GM19372 (cell line): ENCODE measurements around the gene AKAP13.

Source experiments
- ATAC-seq: cut with Tn5 transposase; IDR thresholded peaks from one replicate; pipeline ENCODE4 v1.9.1; 2021; ENCODE audit warnings: mild to moderate bottlenecking, low read depth, moderate library complexity; ENCODE audit not compliant: unreplicated experiment

AKAP13 gene

DNA sequence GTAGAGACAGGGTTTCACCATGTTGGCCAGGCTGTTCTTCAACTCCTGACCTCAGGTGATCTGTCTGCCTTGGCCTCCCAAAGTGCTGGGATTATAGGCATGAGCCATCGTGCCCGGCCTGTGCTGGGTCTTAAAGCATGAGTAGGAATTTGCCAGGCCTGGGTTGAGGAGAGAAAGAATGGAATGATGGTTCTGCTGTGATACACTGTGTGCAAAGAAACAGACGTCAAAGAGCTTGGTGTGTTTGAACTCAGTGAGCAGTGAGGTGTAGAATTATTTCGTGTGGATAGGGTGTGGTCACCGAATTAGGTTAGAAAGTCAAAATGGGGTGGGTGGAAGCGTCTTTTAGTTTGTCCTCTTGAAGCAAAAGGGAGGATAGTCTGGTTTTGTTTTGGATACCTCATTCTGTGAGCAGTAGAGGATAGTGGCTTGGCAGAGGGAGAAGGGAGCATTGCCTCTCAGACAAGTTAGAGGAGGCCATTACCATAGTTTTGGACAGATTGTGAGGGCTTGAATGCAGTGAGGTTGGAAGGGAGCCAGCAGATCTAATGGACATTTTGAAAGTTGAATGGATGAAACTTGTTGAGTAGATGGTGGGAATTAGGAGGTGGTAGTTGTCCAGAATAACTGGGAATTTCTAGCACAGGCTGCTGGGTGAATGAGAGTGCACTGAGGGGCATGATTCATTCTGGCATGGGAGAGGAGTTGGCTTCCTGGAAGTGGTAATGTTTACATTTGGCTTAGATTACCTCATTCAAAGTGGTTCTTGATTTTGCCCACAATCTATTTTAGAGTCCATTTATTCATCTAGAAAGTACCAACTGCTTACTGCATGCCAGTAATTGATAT, 27.2 kb downstream of the AKAP13 start:
- ATAC-seq: peak; percentile 25

DNA sequence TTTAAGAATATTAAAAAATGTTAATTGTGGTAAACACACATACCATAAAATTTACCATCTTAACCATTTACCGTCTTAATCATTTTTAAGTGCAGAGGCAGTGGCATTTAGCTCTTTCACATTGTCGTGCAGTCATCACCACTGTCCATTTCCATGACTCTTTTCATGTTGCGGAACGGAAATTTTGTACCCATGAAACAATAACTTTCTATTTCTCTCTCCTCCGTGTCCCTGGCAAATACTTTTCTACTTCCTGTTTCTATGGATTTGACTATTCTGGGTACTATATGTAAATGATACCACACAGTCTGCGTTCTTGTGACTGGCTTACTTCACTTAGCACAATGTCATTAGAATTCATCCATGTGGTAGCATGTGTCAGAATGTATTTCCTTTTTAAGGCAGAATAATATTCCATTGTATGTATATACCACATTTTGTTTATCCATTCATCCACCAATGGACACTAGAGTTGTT, 27.9 kb downstream of the AKAP13 start:
- peak; percentile 38 for ATAC-seq

DNA sequence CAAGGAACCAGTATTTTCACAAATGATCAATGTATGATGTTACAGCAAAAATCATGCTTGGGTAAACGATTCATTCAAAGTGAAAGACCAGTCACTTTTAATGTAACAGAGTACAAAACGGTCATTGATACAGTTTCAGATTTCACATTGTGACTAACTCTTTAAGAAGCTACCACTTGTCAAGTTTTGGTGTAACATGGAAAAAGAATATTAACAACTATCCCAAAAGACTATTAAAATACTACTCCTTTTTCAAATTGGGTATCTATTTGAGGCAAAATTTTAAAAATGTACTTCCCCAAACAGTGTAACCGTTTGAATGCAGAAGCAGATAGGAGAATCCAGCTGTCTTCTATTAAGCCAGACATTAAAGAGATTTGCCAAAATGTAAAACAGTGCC, 31.7 kb downstream of the AKAP13 start:
- ATAC-seq: no peak

- peak; percentile 96 for ATAC-seq
Observed at GRCh38 chr15:85412956-85413854, 32.8 kb downstream of the AKAP13 start.

GRCh38 chr15:85414037-85414436, 33.6 kb downstream of the AKAP13 start:
- ATAC-seq: no peak

DNA sequence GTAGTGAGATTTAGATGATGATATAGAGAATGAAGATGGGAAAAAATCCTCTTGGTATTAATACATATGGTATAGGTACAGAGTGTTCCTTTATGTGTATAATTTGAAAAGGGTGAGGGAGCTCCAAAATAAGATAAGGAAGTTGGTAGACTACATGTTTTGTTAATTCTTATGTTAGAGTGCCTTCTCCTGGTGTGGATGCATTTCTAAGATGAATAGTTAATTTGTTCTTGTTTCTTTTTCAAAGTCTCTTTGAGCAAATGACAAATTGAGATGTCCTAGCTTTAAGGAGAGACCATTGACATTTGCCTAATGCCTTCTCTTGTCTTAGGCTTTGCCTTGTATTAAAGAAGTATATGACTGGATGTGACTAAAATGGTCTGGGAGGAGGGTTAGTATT, 34.1 kb downstream of the AKAP13 start:
- no peak for ATAC-seq

DNA sequence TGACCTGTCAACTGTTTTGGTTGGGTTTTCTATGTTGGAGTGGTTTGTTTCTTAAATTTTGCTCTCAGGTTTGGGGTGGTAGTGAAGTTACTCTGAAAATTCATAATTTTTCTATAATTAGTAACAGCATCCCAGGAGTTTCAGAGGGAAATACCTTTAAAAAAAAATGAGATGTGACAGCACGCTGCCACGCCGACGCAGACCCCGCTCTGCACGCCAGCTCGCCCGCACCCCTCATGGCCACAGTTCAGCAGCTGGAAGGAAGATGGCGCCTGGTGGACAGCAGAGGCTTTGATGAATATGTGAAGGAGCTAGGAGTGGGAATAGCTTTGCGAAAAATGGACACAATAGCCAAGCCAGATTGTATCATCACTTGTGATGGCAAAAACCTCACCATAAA, 34.6 kb downstream of the AKAP13 start:
- no peak for ATAC-seq

DNA sequence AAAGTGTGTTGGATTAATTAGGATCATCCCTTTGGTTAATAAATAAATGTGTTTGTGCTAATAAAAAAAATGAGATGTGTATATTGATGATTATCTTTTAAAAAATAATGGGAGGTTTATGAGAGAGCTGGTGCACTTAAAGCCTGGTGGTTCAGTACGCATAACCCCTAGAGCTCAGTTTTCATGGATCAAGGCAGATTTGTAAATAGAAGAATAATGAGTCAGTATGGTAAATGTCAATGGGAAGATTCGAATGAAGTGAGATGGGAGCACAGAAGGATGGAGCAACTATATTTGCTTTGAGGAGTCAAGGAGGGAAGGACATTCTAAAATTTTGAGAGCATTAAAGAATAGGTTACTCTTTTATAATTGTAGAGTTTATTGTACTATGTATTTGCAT, 35.4 kb downstream of the AKAP13 start:
- no peak for ATAC-seq

- no peak for ATAC-seq
Observed at GRCh38 chr15:85417276-85417675, 36.9 kb downstream of the AKAP13 start.

- ATAC-seq: no peak
Observed at GRCh38 chr15:85419161-85419560, 38.8 kb downstream of the AKAP13 start.

DNA sequence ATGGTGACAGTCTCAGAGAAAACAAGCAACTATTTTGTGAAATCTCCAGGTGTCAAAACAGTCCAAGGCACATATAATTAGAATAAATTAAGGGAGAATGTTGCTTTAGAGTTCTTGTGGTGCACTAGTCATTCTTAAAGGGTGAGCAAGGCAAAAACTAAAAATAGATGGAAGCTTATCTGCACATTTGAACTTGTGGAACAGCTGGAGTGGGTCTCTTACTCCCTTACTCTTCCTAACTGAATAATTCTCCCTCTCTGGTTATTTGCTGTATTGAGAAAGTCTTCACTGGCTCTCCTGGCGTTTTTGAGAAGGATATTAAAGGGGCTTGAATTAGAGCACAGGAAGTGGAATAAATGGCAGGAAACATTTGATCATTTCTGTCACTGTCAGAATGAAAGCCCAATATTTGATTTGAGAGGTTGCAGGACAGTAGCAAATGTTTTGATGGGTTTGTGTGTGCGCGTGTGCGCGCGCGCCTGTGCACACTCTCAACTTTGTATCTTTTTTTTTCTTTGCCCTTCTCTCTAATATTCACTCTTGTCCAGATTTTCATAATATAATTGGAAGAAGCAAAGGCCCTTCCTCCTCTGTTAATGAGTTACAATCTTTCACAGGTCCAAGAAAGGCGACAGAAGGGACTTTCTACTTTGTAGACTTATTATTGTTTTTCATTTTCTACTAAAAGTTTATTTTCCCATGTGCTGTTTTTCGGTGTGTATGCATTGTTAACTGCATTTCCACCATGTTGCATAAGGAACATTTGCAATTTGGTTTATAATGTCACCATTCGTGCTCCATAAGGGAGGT, 40.9 kb downstream of the AKAP13 start:
- ATAC-seq: no peak

DNA sequence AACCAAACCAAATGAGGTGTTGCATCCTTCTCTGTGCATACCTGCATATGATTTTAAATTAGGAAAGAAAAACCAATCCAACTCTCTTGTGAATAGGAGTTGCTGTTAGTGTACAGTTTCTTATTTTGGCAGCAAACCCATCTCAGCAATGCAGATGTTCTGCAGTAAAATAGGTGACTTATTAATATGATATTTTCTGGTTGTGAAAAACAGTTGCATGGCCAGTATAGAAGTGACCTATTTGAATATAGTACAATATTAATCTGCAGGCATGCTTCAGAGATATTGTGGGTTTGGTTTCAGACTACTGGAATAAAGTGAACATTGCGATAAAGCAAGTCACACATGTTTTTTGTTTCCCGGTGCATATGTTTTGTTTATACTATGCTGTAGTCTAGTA, 42.2 kb downstream of the AKAP13 start:
- no peak for ATAC-seq

DNA sequence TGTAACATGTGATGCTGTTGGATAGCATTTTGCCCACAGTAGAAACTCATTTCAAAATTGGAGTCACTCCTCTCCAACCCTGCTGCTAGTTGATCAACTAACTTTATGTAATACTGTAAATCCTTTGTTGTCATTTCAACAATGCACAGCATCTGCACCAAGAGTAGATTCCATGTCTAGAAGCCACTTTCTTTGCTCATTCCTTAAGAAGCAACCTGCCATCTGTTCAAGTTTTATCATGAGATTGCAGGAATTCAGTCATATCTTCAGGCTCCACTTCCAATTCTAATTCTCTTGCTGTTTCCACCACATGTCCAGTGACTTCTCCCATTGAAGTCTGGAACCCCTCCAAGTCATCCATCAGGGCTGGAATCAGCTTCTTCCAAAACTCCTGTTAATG, 42.9 kb downstream of the AKAP13 start:
- no peak for ATAC-seq

- no peak for ATAC-seq
Observed at GRCh38 chr15:85424154-85424553, 43.8 kb downstream of the AKAP13 start.

- no peak for ATAC-seq
Observed at GRCh38 chr15:85426481-85426880, 46.1 kb downstream of the AKAP13 start.

DNA sequence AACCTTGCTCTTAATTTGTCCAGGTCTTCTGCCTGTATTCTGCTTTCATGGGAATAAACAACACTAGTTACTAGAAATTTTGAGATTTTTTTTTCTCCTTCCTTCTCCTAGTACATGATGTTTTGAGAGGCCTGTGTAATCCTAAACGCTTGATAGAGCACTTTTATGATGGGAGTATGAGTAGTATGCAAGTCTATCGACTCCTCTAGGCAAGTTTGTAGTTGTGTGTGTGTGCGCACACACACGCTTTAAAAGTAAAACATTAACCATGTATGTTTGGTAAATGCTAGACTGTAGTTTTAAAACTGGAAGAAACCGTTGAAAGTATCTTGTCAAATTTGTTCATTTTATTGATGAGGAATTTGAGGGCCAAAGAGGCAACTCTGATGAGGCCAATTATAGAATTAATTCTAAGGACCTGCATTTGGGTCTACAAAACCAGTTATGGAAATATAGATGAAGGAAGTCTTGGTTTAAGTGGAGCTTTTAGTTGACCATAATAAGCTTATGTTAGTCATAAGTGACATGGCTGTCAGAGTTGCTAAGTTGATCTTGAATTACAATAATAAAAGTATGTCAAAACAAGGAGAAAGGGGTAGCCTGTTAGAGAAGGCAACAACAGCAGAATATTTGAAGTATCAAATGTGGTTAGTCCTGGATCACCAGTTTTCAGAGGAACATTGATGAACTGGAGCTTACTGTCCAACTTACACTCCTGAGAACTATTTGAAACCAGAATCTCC, 47.1 kb downstream of the AKAP13 start:
- no peak for ATAC-seq

DNA sequence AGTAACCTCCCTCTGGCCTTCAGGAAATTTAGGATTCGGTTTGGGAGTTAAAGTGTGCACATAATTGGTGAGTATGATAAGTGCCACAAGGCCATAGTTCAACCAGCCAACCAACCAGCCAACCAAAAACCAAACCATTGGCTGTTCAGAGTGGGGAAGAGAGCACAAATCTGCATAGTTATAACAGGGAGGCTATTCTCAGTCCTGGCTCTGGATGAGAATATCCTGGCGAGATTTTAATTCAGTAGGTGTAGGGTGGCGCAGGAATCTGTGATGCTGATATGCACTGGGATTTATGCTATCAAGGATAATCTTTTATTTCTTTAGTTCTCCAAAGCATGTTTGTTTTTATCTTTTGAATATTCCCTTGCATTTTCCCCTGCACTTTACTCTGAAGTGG, 49.1 kb downstream of the AKAP13 start:
- ATAC-seq: no peak

DNA sequence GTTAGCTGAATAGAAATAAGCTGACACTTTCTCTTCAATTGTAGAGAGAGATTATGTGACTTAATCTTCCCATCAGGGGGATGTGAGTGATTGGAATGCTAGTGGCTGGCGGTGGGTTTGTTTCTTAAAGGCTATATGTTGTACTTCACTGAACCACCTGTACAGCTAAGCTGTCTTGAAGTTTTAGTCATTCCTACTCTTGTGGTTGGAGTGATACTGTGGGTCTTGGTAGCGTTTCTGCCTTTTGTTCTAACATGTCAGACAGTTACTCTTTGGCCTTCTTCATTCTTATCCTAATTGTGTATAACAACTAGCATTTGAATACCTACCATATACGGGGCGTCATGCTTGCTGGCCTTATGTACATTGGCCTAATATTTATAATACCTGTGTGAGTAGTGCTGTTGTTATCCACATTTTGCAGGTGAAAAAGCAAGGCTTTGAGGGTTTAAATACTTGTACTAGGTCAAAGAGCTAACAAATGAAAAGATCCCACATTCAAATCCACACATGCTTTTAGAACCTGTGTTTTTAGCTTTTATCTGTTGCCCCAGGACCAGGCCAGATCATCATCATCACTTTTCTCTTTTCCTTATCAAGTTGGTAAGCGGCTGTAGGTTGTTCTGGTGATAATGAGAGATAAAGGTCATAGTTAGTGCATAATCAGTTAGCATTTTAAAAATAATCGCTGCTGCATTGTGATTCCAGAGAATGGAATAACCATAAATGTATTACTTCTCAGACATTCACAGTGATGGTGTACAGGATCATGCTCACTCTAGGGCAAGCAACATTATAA, 50.2 kb downstream of the AKAP13 start:
- peak; percentile 95 for ATAC-seq

DNA sequence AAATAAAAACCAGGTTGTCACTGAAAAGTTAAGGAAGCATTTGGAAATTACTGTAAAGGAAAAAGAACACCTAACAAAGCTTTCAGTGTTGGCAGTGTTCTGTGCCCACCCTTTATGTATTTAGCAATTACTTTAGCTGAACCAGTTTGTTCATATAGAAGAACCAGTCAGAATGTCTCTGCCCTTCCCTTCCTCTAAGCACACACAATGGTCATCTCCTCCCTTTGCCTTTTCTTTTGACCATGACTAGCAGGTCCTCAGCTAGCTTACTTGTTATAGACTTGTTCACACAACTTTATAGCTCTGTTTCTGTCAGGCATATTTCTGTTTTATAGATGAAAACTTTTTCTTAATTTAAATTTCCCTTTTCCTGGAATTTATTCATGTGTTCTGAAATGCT, 59.6 kb downstream of the AKAP13 start:
- ATAC-seq: no peak
